ENCODE data around the gene PDE7B. TPM values are rescaled to one million over a fixed set of nuclear protein-coding genes. Genes with fewer than 3 reads are reported as not detected.
"Not testable (repeated sequence)": the region's sequence is repeated elsewhere in the genome, so short reads cannot be mapped to it uniquely, and the experiment has no call there.

The PDE7B gene
- total RNA-seq, 1 donor from 2014 or later, result 14.6 TPM

GRCh38 chr6:136113736-136114173 is 262.3 kb downstream of the PDE7B start:
- DNase-seq, result peak; percentile 78

GRCh38 chr6:136114661-136115060 is 263.2 kb downstream of the PDE7B start:
- DNase-seq, result peak; percentile 41

DNA sequence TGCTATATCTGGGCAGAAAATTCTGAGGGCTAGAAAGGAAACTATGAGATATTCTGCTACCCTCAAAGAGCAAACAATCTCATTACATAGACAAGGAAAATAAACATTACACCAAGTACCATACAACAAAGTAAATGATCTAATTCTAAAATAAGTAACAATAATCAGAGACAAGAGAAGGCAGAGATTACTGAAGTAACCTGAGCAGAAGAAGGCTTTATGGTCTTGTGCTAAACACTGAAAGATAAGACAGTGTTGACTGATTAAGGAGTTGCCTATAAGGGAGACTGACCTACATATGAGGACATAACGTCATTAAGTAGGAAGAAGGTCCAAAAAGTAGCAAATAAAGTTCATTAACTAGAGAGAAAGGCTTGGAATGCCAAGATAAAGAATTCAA is 264.4 kb downstream of the PDE7B start:
- DNase-seq, result no peak

DNA sequence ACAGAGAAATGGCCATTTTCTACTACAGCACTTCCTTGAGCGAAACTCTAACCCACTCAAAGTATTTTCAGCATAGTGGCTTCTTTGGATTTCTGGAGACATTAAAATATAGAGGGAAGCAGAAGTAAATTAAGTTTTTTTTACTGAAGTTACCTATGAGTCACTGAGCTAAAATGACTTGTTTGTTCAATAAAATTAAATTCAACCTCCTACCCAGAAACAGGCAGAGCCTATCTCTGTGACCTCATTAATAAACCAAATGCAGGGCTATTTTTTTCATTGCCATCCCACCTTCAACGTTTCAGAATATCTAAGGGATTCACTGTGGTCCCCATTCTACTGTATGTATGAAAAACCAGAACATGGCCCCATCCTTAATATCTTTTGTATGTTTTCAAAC is 265.6 kb downstream of the PDE7B start:
- DNase-seq, result no peak

DNA sequence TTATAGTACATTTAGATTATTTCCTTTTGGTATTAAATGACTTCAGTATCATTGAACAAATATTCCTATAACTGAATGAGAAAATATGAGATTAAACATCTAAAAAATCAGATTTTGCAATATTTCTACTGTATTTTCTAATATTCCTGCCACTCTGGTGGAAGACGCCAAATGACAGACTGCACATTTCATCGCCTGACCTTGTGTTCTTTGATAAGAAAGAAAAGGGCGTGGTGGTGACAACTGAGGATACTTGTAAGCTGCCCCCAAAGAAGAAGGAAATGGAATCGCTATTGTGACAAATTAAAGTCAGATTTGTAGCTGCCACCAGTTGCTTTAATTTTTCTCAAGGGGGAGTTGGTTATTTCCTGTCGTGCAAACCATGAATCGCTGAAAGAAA is 267.3 kb downstream of the PDE7B start:
- DNase-seq, result no peak

DNA sequence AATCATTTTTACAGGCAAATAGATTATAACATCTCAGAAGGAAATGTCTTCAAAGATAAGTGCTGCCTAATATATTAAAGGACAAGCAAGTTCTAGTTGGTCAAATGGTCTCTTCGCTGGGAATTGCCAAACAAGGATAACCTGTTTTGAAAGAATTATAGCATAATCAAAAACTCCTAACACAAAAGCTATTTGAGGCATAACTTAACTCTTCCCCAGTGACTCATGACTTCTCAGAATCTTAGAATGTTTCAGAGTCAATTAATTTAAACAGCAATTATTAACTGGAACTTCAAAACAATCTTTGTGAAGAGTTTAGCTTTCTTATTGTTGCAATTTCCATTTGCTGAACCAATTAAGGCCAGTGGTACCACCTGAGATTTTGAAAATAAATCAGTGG is 272.0 kb downstream of the PDE7B start:
- DNase-seq, result no peak

DNA sequence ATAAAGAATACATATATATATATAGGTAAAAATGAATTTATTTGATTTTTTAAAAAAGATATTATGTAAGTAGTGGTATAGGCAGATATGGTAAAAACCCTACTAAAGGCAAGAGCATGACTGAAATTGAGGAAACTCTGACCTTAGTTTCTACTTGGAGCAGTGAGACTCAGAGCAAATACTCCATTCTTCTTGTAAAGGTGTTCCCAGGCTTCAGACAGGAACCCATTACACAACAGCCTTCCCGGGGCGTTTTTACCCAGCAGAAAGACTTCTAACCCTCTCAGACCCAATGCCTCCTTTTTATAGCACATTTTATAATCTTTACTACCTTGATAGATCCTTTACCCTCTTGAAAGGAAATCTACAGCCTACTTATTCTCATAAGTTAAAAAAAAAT is 274.1 kb downstream of the PDE7B start:
- DNase-seq, result no peak

DNA sequence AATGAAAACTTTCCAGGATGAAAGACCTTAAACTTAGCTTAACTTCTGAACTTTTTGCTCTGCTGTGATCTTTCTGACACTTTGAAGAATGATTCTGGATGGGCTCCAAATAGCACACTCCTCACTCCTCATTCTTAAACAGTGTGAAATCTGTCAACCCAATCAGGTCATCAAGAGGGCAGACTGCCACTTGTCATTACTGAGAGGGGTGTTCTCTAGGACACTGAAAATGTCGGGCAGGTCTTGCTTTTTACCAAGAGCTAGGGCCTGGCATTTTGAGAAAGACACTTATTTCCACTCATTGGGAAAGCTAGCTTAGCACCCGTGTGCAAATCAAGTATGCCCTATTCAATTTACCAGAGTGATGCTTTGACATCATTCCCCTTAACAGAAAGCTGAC is 276.4 kb downstream of the PDE7B start:
- no peak for DNase-seq

GRCh38 chr6:136129365-136129764 is 277.9 kb downstream of the PDE7B start:
- DNase-seq, result no peak

DNA sequence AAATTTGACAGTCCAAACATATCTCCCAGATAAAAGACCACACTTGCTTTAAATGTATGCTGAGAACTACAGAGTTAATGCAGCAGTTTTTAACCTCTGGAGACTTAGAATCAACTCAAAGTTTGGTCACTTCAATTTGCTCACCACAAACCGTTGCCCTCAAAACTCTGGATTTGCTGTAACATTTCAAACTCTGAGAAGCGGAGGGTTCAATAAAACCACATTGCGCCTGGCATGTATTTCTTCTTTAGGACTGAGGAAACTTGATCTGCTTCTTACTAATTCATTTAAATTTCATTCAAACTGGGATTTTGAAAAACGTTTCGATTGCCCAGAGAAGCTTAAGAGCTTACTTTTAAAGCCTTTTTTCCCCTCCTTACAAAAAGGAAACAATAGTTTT is 282.8 kb downstream of the PDE7B start:
- DNase-seq, result no peak

- DNase-seq, result no peak
Observed at GRCh38 chr6:136134751-136135150, 283.2 kb downstream of the PDE7B start.

DNA sequence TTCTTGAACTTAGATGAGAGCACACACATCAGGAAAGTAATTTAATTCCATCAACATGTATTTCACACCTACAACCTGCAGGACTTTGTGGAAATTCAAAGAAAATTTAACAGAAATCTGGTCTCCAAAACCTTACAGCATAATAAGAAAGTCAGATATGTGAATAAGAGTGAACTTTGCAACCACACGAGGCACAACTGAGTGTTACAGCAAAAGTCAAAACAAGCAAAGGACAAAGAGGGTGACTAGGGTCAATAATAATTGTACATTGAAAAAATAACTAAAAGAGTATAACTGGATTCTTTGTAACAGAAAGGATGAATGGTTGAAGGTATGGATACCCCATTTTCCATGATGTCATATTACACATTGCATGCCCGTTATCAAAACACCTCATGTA is 284.8 kb downstream of the PDE7B start:
- DNase-seq, result no peak

GRCh38 chr6:136137008-136137692 is 285.6 kb downstream of the PDE7B start:
- no peak for DNase-seq

DNA sequence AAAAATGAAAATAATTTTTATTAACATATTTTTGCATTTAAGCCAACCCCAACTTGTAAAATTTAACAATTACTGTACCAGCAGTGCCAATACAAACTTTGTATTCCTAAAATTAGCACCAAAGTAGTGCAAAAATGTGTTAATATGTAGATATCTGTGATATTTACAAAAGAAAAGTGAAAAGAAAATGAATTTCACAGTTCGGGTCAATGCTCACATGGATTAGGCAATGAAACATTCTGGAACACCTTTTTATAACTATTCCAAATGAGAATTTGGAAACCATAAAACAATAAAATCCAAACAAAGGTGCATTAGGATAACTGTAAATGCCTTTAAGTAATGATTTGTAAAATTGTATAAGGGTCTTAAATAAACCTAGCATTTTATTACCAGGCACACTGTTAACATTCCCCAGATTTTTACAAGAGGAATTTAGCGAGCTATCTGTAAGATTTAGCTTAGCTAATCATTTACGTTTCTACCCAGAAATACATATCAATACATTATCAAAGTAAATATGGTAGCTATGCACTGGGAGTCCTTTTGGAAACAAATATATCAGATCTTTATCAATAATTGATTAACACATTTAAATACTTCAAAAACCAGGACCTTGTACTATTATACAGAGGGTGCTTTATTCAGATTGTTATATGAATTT is 286.4 kb downstream of the PDE7B start:
- DNase-seq, result no peak

DNA sequence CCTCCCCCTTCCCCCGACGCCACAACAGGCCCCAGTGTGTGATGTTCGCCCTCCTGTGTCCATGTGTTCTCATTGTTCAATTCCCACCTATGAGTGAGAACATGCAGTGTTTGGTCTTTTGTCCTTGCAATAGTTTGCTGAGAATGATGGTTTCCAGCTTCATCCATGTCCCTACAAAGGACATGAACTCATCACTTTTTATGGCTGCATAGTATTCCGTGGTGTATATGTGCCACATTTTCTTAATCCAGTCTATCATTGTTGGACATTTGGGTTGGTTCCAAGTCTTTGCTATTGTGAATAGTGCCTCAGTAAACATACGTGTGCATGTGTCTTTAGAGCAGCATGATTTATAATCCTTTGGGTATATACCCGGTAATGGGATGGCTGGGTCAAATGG is 287.6 kb downstream of the PDE7B start:
- not testable (repeated sequence) for DNase-seq

- no peak for DNase-seq
Observed at GRCh38 chr6:136144251-136145023, 292.9 kb downstream of the PDE7B start.

DNA sequence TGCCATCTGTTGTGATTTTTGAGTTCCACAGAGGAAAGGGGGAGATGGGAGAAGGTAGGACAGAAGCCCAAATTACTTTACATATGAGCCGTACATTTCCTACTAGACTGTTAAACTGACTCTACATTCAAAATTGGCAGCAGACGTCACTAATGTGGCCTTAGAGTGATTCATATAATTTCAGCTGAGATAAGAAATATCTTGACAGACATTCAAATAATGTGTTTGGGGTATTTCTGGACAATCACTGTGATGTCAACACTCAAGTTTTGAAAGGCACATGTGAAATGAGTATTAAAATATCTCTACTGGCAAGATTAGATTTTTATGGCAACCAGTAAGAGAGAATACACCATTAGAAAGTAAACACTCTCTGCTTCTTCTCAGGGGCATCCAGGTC is 294.6 kb downstream of the PDE7B start:
- no peak for DNase-seq

GRCh38 chr6:136147342-136147741 is 295.8 kb downstream of the PDE7B start:
- no peak for DNase-seq

- no peak for DNase-seq
Observed at GRCh38 chr6:136148051-136148450, 296.6 kb downstream of the PDE7B start.

- DNase-seq, result no peak
Observed at GRCh38 chr6:136148523-136148922, 297.0 kb downstream of the PDE7B start.

- DNase-seq, result no peak
Observed at GRCh38 chr6:136149311-136149710, 297.8 kb downstream of the PDE7B start.

DNA sequence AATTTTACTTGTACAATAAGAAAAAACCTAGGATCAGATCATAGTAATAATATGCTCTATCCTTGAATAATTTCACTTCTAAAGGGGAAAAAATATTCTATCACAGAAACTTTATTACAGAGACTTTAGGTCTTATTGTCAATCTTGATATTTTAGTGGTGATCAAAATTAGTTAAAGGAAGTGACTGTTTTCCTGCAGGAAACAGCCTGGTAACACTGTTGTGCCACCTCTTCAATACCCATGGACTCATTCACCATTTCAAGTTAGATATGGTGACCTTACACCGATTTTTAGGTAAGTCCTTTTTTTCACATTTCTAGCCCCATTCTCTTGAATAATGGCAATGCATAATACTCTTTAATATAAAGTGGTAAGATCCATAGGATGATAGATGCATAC is 299.5 kb downstream of the PDE7B start:
- no peak for DNase-seq

GRCh38 chr6:136153707-136154375 is 302.3 kb downstream of the PDE7B start:
- DNase-seq, result no peak

Measured in tongue (tissue), 2 donors.